GOT3 (cell line): ENCODE measurements around the gene MAP7D1.

Experiments
- DNase-seq: peaks from one replicate; lab custom pipeline; 2025; ENCODE audit warnings: mixed read lengths; lab: John Stamatoyannopoulos, UW

MAP7D1 gene

DNA sequence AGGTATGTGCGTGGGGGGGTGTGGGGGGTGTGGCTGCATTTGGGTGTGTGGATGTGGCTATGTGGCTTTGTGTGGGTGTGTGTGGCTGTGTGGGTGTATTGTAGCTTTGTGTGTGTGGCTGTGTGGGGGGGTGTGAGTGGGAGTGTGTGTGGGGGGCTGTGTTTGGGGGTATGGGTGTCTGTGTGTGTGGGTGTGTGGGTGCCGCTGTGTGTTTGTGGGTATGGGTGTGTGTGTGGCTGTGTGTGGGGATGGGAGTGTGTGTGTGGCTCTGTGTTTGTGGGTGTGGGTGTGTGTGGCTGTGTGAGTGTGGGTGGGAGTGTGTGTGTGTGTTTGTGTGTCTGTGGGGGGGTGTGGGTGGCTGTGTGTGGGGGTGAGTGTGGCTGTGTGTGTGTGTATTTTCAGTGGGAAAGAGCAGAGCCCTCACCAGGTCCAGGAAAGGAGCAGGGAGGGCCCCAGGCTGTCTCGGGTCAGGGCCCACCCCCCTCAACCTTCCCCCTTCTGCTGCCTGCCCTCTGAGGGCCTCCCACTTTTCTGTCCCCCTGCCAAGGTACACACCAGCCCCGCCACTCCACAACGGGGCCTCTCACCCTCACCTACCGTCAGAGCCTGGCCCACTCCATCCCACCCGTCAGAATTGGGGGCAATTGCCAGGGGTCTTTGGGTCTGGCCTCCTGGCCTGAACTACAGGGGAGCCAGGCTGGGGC, 29.0 kb upstream of the MAP7D1 start:
- no peak for DNase-seq

DNA sequence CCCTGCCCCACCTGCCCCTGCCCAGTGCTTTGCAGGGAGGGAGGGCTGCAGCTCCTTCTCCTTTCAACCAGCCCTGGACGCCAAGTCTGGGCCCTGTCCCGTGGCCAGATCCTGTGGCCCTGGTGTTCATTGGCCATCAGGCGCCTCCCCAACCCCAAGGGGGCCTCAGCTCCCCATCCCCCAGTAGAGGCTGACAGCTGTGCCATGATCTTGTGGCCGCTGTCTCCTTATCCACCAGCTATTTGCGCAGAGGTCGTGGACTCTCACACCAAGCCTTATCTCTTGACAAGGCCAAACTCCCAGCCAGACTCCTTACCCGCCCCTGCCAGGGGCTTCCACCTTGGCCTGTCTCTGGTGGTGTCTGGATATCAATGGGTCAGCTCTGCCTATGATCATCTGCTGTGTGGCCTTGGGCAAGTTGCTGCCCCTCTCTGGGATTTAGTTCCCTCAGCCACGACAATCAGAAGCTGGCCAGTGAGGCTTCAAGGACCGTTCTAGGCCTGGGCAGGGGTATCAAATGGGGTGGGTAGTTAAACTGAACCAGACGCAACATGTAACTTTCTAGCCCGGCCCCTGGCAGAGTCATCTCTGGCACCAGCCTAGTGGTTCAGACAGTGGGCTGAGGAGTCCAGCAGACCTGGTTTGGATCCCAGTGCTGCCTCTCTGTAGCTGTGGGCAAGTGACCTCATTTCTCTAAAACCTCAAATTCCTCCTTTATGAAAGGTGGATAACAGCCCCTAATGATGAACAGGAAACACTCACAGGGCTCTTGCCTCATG, 27.6 kb upstream of the MAP7D1 start:
- DNase-seq = no peak

DNA sequence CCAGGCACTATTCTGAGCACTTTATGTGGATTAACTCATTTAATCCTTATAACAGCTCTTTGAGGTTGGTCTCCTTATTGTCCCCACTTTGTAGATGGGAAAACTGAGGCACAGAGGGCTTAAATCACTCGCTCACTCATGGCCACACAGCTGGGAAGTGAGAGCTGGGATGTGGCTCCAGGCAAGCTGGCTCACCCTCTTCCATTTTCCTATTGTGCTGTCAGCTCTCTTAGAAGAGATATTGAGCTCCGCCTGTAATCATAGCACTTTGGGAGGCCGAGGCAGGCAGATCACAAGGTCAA, 27.1 kb upstream of the MAP7D1 start:
- DNase-seq = no peak

- DNase-seq = no peak
These were observed 23.9 kb upstream of the MAP7D1 start for GRCh38 chr1:36132029-36132428.

DNA sequence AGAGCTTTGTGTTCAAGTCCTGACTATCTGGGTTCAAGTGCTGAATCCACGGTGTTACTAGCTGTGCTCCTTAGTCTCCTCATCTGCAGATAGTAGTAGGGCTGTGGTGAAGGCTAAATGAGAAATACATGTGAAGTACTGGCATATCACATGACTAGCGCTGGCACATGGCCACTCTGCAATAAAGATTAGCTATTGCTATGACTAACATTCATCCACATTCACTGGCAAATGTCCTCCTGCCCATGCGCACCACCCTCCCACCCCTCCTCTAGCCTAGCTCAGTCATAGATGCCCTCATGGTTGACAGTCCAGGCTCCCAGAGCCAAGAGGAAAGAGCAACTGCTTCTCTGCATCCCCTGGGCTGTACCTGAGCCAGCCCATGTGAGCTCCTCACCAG, 22.5 kb upstream of the MAP7D1 start:
- peak; percentile 67 for DNase-seq

DNA sequence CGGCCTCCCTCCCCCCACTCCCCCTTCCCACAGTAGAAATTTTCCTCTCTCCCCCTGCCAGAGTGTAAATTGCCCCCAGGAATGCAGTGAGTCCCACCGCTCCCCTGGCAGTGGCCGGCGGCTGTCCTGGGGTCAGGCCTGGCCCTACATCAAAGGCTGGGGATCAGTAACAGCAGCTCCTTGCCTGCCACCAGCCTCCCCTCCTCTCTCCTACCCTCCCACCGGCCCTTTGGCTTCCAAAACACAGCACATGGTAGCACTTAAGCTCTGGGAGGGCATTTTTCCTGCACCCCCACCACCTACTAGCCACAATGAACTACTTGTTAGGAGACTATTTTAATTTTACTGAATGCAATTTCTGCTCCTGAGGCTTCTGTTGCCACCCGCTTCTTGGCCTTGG, 21.9 kb upstream of the MAP7D1 start:
- DNase-seq = no peak

GRCh38 chr1:36134505-36135329, 21.2 kb upstream of the MAP7D1 start:
- no peak for DNase-seq

DNA sequence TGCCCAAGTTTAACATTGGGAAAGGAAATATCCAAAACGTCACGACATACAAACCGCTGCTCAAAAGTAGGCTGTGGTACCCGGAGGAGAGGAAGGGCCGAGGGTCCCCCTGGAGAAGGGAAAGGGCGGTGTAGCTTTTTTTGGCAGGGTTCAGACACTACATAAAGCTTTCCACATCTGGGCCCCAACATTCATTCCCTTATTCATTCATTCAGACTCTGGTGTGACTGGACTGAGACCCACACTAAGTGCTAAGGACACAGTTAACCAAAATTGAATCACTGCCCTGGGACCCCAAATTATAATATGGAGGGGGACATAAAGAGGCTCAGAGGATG, 20.7 kb upstream of the MAP7D1 start:
- DNase-seq = no peak

GRCh38 chr1:36135796-36136195, 20.2 kb upstream of the MAP7D1 start:
- DNase-seq = no peak

DNA sequence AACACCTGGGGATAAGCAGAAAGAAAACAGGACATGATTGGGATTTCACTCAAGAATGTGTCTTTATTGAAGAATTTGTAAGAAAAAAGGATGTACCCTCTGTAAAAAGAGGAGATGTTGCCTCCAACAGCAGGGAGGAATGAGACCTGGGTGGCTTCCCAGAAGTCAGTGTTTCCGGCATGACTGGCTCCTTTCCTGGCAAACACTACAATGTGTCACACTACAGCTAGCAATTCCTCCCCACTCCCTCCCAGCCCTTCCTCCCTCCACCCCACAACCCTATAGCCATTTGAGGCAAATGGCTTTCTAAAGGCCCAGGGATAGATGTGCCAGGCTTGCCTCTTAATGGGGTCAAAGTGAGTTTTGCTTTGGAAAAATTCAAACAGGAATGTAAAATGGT, 19.4 kb upstream of the MAP7D1 start:
- no peak for DNase-seq

- no peak for DNase-seq
These were observed 18.7 kb upstream of the MAP7D1 start for GRCh38 chr1:36137226-36137625.

GRCh38 chr1:36137776-36138175, 18.2 kb upstream of the MAP7D1 start:
- no peak for DNase-seq

DNA sequence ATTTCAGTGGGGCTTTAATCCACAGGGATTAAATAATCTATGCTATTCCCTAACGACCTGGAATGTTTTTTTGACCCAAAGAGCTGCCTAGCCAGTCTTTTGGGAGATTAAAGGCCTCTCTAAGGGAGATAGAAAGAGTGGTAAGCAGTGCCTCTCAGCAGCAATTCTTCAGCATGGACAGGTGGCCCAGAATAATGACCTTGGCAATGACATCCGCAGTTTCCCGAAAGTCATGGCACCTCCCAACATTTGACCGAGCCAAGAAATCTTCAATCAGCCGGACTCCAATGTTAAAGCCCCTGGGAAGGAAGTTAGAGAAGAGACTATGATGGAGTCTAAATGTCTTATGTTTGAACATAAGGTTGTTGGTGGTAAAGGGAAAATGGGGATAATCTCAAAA, 16.4 kb upstream of the MAP7D1 start:
- DNase-seq = no peak

- no peak for DNase-seq
These were observed 13.8 kb upstream of the MAP7D1 start for GRCh38 chr1:36142121-36142520.

DNA sequence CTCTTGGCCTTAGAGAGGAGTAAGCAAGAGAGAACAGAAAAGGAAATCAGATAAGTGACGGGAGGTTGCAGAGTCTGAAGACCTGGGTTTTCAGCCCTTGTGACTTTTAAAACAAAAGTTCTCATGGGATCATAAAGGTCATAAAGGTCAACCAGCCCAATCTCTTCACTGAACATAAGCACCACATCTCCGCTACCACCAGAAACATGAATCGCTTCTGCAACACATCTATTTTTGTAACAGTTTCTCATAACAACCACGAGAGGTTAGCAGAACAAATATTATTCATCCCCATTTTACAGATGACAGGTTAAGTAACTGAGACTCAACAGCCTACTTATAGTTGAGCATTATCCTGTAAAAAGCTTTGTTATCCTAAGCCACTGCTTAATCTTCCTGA, 12.5 kb upstream of the MAP7D1 start:
- DNase-seq = no peak

DNA sequence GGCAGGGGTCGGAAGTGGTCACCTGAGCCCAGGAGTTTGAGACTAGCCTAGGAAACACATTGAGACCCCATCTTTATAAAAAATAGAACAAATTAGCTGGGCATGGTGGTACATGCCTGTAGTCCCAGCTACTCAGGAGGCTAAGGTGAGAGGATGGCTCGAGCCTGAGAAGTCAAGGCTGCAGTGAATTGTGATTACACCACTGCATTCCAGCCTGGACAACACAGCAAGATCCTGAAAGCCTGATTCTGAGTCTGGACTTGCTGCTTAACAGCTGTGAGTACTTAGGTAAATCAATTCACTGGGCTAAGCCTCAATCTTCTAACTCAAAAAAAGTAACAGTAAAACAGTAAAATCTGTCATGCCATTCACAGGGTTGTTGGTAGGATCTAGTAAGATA, 11.5 kb upstream of the MAP7D1 start:
- DNase-seq = no peak

- DNase-seq = no peak
These were observed 7.1 kb upstream of the MAP7D1 start for GRCh38 chr1:36148821-36149236.

- DNase-seq = peak; percentile 97
These were observed 6.6 kb upstream of the MAP7D1 start, which contains the start of gene TRAPPC3 for GRCh38 chr1:36149237-36149972. TRAPPC3 (minus strand) TSS chr1:36149486; CDS start chr1:36149378, 108 bp downstream.

GRCh38 chr1:36149973-36150295, 6.0 kb upstream of the MAP7D1 start:
- DNase-seq = no peak

DNA sequence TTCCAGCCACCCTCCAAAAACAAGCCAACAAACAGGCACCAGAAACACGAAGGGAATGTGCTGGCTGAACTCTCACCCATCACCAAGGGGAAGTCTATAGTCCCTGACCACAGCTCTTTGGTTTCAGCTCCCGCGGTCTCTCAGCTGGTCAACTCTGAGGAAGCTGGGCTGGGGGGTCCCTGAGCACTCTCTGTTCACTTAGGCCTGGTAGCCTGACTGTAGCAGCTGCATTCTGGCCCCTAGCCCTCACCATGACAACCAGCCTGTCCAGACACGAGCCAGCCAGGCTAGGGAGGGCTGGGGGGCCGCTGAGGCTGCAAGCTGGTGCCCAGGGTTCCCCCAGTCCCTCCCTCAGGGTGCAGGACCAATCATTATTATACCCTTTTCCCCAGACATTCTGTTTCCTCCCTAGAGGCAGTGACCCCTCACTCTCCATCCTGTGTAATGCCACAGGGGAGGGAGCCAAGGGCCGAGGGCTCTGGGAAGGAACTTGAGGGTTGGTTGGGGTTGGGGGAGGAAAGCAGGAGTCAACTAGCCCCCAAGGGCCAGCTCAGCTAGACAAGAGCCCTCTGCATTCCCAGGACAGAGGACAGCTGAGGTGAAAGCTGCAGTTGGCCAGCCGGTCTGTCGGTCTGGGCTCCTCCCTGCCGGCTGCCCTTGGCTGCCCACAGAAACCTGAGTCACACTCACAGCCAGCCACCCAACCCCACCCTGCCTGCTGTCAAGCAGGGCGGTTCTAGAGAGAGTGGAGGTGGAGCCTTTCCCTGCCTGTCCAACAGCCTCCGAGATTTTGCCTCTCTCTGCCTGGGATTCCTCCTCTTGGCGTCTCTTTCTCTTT, 5.4 kb upstream of the MAP7D1 start:
- peak; percentile 71 for DNase-seq

GRCh38 chr1:36151134-36151844, 4.7 kb upstream of the MAP7D1 start:
- no peak for DNase-seq
